Testis (tissue), 2 donors: ENCODE data around the gene CDON.

Source experiments
- CTCF ChIP-seq, 3 experiments: fragments of 450-650 bp in 2 of 3; fragments of 200-600 bp in 1 of 3; sonication (generic) in 1 of 3; IDR thresholded peaks; one replicate each; pipeline ENCODE4 v1.5.1; 2016 to 2019; ENCODE audit warnings: antibody characterized with exemption in 3 of 3, mild to moderate bottlenecking in 2 of 3, moderate library complexity in 1 of 3
- POLR2A ChIP-seq: fragments of 450-650 bp; IDR thresholded peaks from one replicate; pipeline ENCODE4 v1.6.1; 2017; ENCODE audit warnings: antibody characterized with exemption, mild to moderate bottlenecking, moderate library complexity

- no peak for TF ChIP-seq CTCF (IDR thresholded peaks at IDR 0.05)
- TF ChIP-seq POLR2A: no peak
Measured at GRCh38 chr11:126053415-126054286, 9.0 kb downstream of the CDON start.
